Mucosa of stomach (tissue), 1 donor: Measurements from ENCODE around the gene ZBTB40.
A peak's percentile ranks its signal among the peaks of the same experiment; 100 is the strongest.

Experiments
- H3K27me3 ChIP-seq: one replicate; pipeline ENCODE4 v1.7.0; 2013; ENCODE audit warnings: mild to moderate bottlenecking, low read length; ENCODE audit not compliant: control insufficient read depth, insufficient read depth
- H3K36me3 ChIP-seq: one replicate; pipeline ENCODE4 v1.7.0; 2013; ENCODE audit warnings: low read length; ENCODE audit not compliant: control insufficient read depth, insufficient read depth
- H3K4me1 ChIP-seq: one replicate; pipeline ENCODE4 v1.7.0; 2013; ENCODE audit warnings: mild to moderate bottlenecking, low read length; ENCODE audit not compliant: control insufficient read depth, insufficient read depth
- H3K4me3 ChIP-seq: one replicate; pipeline ENCODE4 v1.7.0; 2013; ENCODE audit warnings: low read length
- H3K9ac ChIP-seq: one replicate; pipeline ENCODE4 v1.7.0; 2013; ENCODE audit warnings: mild to moderate bottlenecking, low read length, moderate library complexity
- H3K9me3 ChIP-seq: one replicate; pipeline ENCODE4 v1.7.0; 2013; ENCODE audit warnings: mild to moderate bottlenecking, low read length, moderate library complexity; ENCODE audit not compliant: control insufficient read depth
- donor health status: Pancreatic carcinoma.

ZBTB40 gene

GRCh38 chr1:22414244-22414751 is 37.4 kb upstream of the ZBTB40 start:
- Histone ChIP-seq H3K9me3 (no peaks in the 10 kb centered on the region), H3K27me3 (peaks cover 15% of the 10 kb centered on the region), H3K4me3 (no peak overlapping the region), H3K36me3 (no peaks in the 10 kb centered on the region), H3K4me1 (peaks cover 32% of the 10 kb centered on the region), H3K9ac (peak overlapping the region; percentile 22)

- no peak overlapping the region for H3K9ac ChIP-seq
- peaks cover 32% of the 10 kb centered on the region for H3K4me1 ChIP-seq
- H3K27me3 ChIP-seq, result peaks cover 21% of the 10 kb centered on the region
- no peaks in the 10 kb centered on the region for H3K9me3 ChIP-seq
- H3K36me3 ChIP-seq, result no peaks in the 10 kb centered on the region
- no peak overlapping the region for H3K4me3 ChIP-seq
Measured at GRCh38 chr1:22415489-22415888, 36.2 kb upstream of the ZBTB40 start.

- Histone ChIP-seq H3K36me3 (no peaks in the 10 kb centered on the region), H3K9ac (no peak overlapping the region), H3K27me3 (peaks cover 21% of the 10 kb centered on the region), H3K9me3 (no peaks in the 10 kb centered on the region), H3K4me1 (peaks cover 32% of the 10 kb centered on the region), H3K4me3 (no peak overlapping the region)
Measured at GRCh38 chr1:22416555-22417454, 34.8 kb upstream of the ZBTB40 start.

- H3K9me3 ChIP-seq, result no peaks in the 10 kb centered on the region
Measured at GRCh38 chr1:22417466-22417865, 34.2 kb upstream of the ZBTB40 start.

GRCh38 chr1:22418312-22418711 is 33.3 kb upstream of the ZBTB40 start:
- Histone ChIP-seq H3K9ac (no peak overlapping the region), H3K9me3 (no peaks in the 10 kb centered on the region), H3K36me3 (no peaks in the 10 kb centered on the region), H3K27me3 (peaks cover 23% of the 10 kb centered on the region), H3K4me1 (peaks cover 22% of the 10 kb centered on the region), H3K4me3 (no peak overlapping the region)

More at GRCh38 chr1:22417466-22417865, 34.2 kb upstream of the ZBTB40 start:
- no peak overlapping the region for H3K4me3 ChIP-seq
- no peak overlapping the region for H3K9ac ChIP-seq
- peaks cover 23% of the 10 kb centered on the region for H3K27me3 ChIP-seq
- no peaks in the 10 kb centered on the region for H3K36me3 ChIP-seq
- peaks cover 31% of the 10 kb centered on the region for H3K4me1 ChIP-seq

- H3K9me3 ChIP-seq, result no peaks in the 10 kb centered on the region
- no peak overlapping the region for H3K9ac ChIP-seq
- no peak overlapping the region for H3K4me3 ChIP-seq
- no peaks in the 10 kb centered on the region for H3K36me3 ChIP-seq
- peaks cover 23% of the 10 kb centered on the region for H3K27me3 ChIP-seq
- peaks cover 16% of the 10 kb centered on the region for H3K4me1 ChIP-seq
Measured at GRCh38 chr1:22418933-22419382, 32.7 kb upstream of the ZBTB40 start.

GRCh38 chr1:22420455-22421053 is 31.1 kb upstream of the ZBTB40 start:
- peaks cover 6% of the 10 kb centered on the region for H3K4me1 ChIP-seq
- no peaks in the 10 kb centered on the region for H3K9me3 ChIP-seq
- no peak overlapping the region for H3K4me3 ChIP-seq
- no peaks in the 10 kb centered on the region for H3K36me3 ChIP-seq
- peaks cover 27% of the 10 kb centered on the region for H3K27me3 ChIP-seq
- H3K9ac ChIP-seq, result no peak overlapping the region

- Histone ChIP-seq H3K27me3 (peaks cover 6% of the 10 kb centered on the region), H3K4me1 (no peaks in the 10 kb centered on the region), H3K9me3 (no peaks in the 10 kb centered on the region), H3K4me3 (no peak overlapping the region), H3K9ac (no peak overlapping the region), H3K36me3 (no peaks in the 10 kb centered on the region)
Measured at GRCh38 chr1:22426781-22427180, 24.9 kb upstream of the ZBTB40 start.

GRCh38 chr1:22428672-22429071 is 23.0 kb upstream of the ZBTB40 start:
- no peak overlapping the region for H3K9ac ChIP-seq
- peaks cover 4% of the 10 kb centered on the region for H3K27me3 ChIP-seq
- H3K4me3 ChIP-seq, result no peak overlapping the region
- H3K4me1 ChIP-seq, result no peaks in the 10 kb centered on the region
- H3K36me3 ChIP-seq, result no peaks in the 10 kb centered on the region
- no peaks in the 10 kb centered on the region for H3K9me3 ChIP-seq

GRCh38 chr1:22431965-22432364 is 19.7 kb upstream of the ZBTB40 start:
- no peaks in the 10 kb centered on the region for H3K36me3 ChIP-seq
- H3K9me3 ChIP-seq, result no peaks in the 10 kb centered on the region
- no peak overlapping the region for H3K4me3 ChIP-seq
- H3K4me1 ChIP-seq, result no peaks in the 10 kb centered on the region
- H3K9ac ChIP-seq, result no peak overlapping the region
- H3K27me3 ChIP-seq, result no peaks in the 10 kb centered on the region

GRCh38 chr1:22434717-22435116 is 16.9 kb upstream of the ZBTB40 start:
- no peak overlapping the region for H3K4me3 ChIP-seq
- H3K27me3 ChIP-seq, result no peaks in the 10 kb centered on the region
- H3K9me3 ChIP-seq, result no peaks in the 10 kb centered on the region
- H3K9ac ChIP-seq, result no peak overlapping the region
- no peaks in the 10 kb centered on the region for H3K4me1 ChIP-seq
- no peaks in the 10 kb centered on the region for H3K36me3 ChIP-seq

- no peaks in the 10 kb centered on the region for H3K9me3 ChIP-seq
- H3K36me3 ChIP-seq, result no peaks in the 10 kb centered on the region
Measured at GRCh38 chr1:22436948-22437347, 14.7 kb upstream of the ZBTB40 start.

More at GRCh38 chr1:22436948-22437347, 14.7 kb upstream of the ZBTB40 start:
- H3K27me3 ChIP-seq, result no peaks in the 10 kb centered on the region
- no peak overlapping the region for H3K4me3 ChIP-seq
- H3K4me1 ChIP-seq, result no peaks in the 10 kb centered on the region
- H3K9ac ChIP-seq, result no peak overlapping the region
